SK-N-SH (cell line): ENCODE measurements around the gene SUSD3. TPM values are rescaled to one million over a fixed set of nuclear protein-coding genes. Genes with fewer than 3 reads are reported as not detected.

Experiments used
- CTCF ChIA-PET: fragments of 300-600, 350-600 bp; formaldehyde crosslinking; extraction: SDS; loops from one replicate; lab custom pipeline; 2021; lab: Yijun Ruan, JAX
- POLR2A ChIA-PET: fragments of 350-600 bp; sonication (Branson Sonifier 250); formaldehyde crosslinking; extraction: SDS; loops from one replicate; lab custom pipeline; 2020; ENCODE audit warnings: antibody characterized with exemption, inconsistent platforms; lab: Yijun Ruan, JAX
- DNase-seq: peaks from one replicate; pipeline ENCODE4 v3.0.0; 2012
- H2AFZ ChIP-seq: fragments of 200-600 bp; sonication (generic); 2 replicates; pipeline ENCODE4 v1.8.1; 2016; ENCODE audit warnings: antibody characterized with exemption, mild to moderate bottlenecking, low read depth
- H3F3A ChIP-seq: fragments of 200-600 bp; sonication (generic); replicated peaks from 2 replicates; pipeline ENCODE3; 2016; ENCODE audit warnings: antibody characterized with exemption, mild to moderate bottlenecking; ENCODE audit not compliant: insufficient read depth
- H3K27ac ChIP-seq, 2 experiments: fragments of 200-500 bp in 1 of 2; fragments of 200-600 bp in 1 of 2; sonication (Bioruptor generic) in 1 of 2; sonication (generic), shearing (Covaris generic) in 1 of 2; 2 replicates each; pipeline versions ENCODE4 v1.5.1 to v1.6.1; 2014 to 2016; ENCODE audit warnings: low read depth in 2 of 2, inconsistent platforms in 1 of 2, low read length in 1 of 2, mild to moderate bottlenecking in 1 of 2, mixed read lengths in 1 of 2
- H3K27me3 ChIP-seq: fragments of 200-600 bp; sonication (generic), shearing (Covaris generic); 2 replicates; pipeline ENCODE4 v1.6.1; 2016; ENCODE audit warnings: mixed run types; ENCODE audit not compliant: insufficient read depth
- H3K36me3 ChIP-seq, 2 experiments: fragments of 200-500 bp in 1 of 2; fragments of 200-600 bp in 1 of 2; sonication (Bioruptor generic) in 1 of 2; sonication (generic) in 1 of 2; replicated peaks in 1 of 2; 2 replicates each; pipeline versions ENCODE3 to v1.5.1; 2014 to 2016; ENCODE audit warnings: low read length in 1 of 2, mild to moderate bottlenecking in 1 of 2; ENCODE audit not compliant: insufficient read depth in 2 of 2, control insufficient read depth in 1 of 2
- H3K4me1 ChIP-seq, 2 experiments: fragments of 200-500 bp in 1 of 2; fragments of 200-600 bp in 1 of 2; sonication (Bioruptor generic) in 1 of 2; sonication (generic), shearing (Covaris generic) in 1 of 2; 2 replicates each; pipeline versions ENCODE4 v1.5.1 to v1.6.1; 2014 to 2016; ENCODE audit warnings: low read depth in 1 of 2, low read length in 1 of 2, mixed run types in 1 of 2; ENCODE audit not compliant: insufficient read depth in 2 of 2, control insufficient read depth in 1 of 2
- H3K4me2 ChIP-seq: fragments of 200-600 bp; sonication (generic), shearing (Covaris generic); 2 replicates; pipeline ENCODE4 v1.6.1; 2017; ENCODE audit warnings: mixed run types
- H3K4me3 ChIP-seq, 2 experiments: fragments of 200-500 bp in 1 of 2; fragments of 200-600 bp in 1 of 2; sonication (Bioruptor generic) in 1 of 2; sonication (generic), shearing (Covaris generic) in 1 of 2; 2 replicates each; pipeline versions ENCODE4 v1.5.1 to v1.8.1; 2014 to 2016; ENCODE audit warnings: low read depth in 2 of 2, inconsistent platforms in 1 of 2, low read length in 1 of 2, mild to moderate bottlenecking in 1 of 2, mixed read lengths in 1 of 2, moderate library complexity in 1 of 2
- H3K79me2 ChIP-seq: fragments of 200-600 bp; sonication (generic); 2 replicates; pipeline ENCODE4 v1.8.1; 2017; ENCODE audit warnings: mild to moderate bottlenecking; ENCODE audit not compliant: insufficient read depth
- H3K9ac ChIP-seq: fragments of 200-600 bp; sonication (generic); 2 replicates; pipeline ENCODE4 v1.6.1; 2017; ENCODE audit warnings: mixed run types
- H3K9me2 ChIP-seq: fragments of 200-600 bp; sonication (generic); 2 replicates; pipeline ENCODE4 v1.6.1; 2017; ENCODE audit warnings: mixed run types
- H3K9me3 ChIP-seq: fragments of 200-600 bp; sonication (generic); 2 replicates; pipeline ENCODE4 v1.6.1; 2017; ENCODE audit warnings: mixed run types, mild to moderate bottlenecking, moderate library complexity
- H4K20me1 ChIP-seq: fragments of 200-600 bp; sonication (generic); 2 replicates; pipeline ENCODE4 v1.6.1; 2017; ENCODE audit warnings: mild to moderate bottlenecking, mixed run types; ENCODE audit not compliant: insufficient read depth
- FOSL2 ChIP-seq: IDR thresholded peaks from 2 replicates; pipeline ENCODE4 v1.4.0; 2012; ENCODE audit warnings: low read depth, mild to moderate bottlenecking, moderate library complexity, borderline replicate concordance
- FOXJ3 ChIP-seq: sonication (generic); formaldehyde crosslinking; IDR thresholded peaks from 2 replicates; pipeline ENCODE4 v1.5.1; 2020; ENCODE audit warnings: mild to moderate bottlenecking, missing genetic modification reagents
- FOXM1 ChIP-seq: IDR thresholded peaks from 2 replicates; pipeline ENCODE4 v1.4.0; 2012; ENCODE audit warnings: low read depth, mild to moderate bottlenecking
- GABPA ChIP-seq: IDR thresholded peaks from 2 replicates; pipeline ENCODE4 v1.4.0; 2012; ENCODE audit warnings: low read depth, mild to moderate bottlenecking
- GATA2 ChIP-seq: sonication (generic); formaldehyde crosslinking; IDR thresholded peaks from 2 replicates; pipeline ENCODE4 v1.5.0; 2020; ENCODE audit warnings: mild to moderate bottlenecking, missing genetic modification reagents
- JUND ChIP-seq: IDR thresholded peaks from 2 replicates; pipeline ENCODE4 v1.4.0; 2012
- MXI1 ChIP-seq: IDR thresholded peaks from 2 replicates; pipeline ENCODE4 v1.6.1; 2012; ENCODE audit warnings: mild to moderate bottlenecking, low read depth, low read length, improper control_type of control experiment
- POLR2AphosphoS5 ChIP-seq: IDR thresholded peaks from 2 replicates; pipeline ENCODE4 v1.6.1; 2012; ENCODE audit warnings: low read depth, low read length
- RCOR1 ChIP-seq: fragments of 150-350 bp; IDR thresholded peaks from 2 replicates; pipeline ENCODE4 v1.6.1; 2017; ENCODE audit warnings: antibody characterized with exemption, low read length
- SIN3A ChIP-seq: IDR thresholded peaks from 2 replicates; pipeline ENCODE4 v1.6.1; 2012; ENCODE audit warnings: low read depth, mild to moderate bottlenecking, low read length, moderate library complexity, borderline replicate concordance
- TAF1 ChIP-seq: IDR thresholded peaks from 2 replicates; pipeline ENCODE4 v1.6.1; 2012; ENCODE audit warnings: low read depth, mild to moderate bottlenecking, low read length, moderate library complexity, borderline replicate concordance
- USF2 ChIP-seq: fragments of 150-350 bp; IDR thresholded peaks from 2 replicates; pipeline ENCODE4 v1.6.1; 2017; ENCODE audit warnings: antibody characterized with exemption, low read length, low read depth, borderline replicate concordance
- WGBS: methylation state at CpG from one replicate; pipeline ENCODE4 v1.1.6; 2017; ENCODE audit warnings: low lambda C conversion rate; 5-methylcytosine and 5-hydroxymethylcytosine counted together
- polyA plus RNA-seq, 3 experiments: library from polyadenylated mRNA; depleted of rRNA; stranded (reverse); fragments of >200 nt; gene quantifications; 2 replicates each; pipeline ENCODE4 v1.2.3, GENCODE V29; 2012

SUSD3 gene
- polyA plus RNA-seq, 1 of the 3 experiments (the other 2 are of a cell fraction) = 0.49 TPM

- CTCF ChIA-PET = interaction anchor here (0.6 to 5.6 kb wide), 48 partner anchors 10 to 851 kb away, joined by 3 to 53 read pairs (median 4); partner anchors contain the start of genes CARD19 and NINJ1
- 79% methylated on average over 6 of the region's 15 CpGs for WGBS
- Histone ChIP-seq H3K4me2 (no peak overlapping the region), H3K9me3 (no peaks in the 10 kb centered on the region), H3K36me3 (peaks cover 3 to 33% of the 10 kb centered on the region in 2 experiments), H4K20me1 (peaks cover 22% of the 10 kb centered on the region)
- no peak for DNase-seq
- TF ChIP-seq FOXJ3 = no peak
- no peak for TF ChIP-seq RCOR1
- no peak for TF ChIP-seq FOXM1
- no peak for TF ChIP-seq MXI1
- no peak for TF ChIP-seq GATA2 (CRISPR knock-in tag)
- no peak for TF ChIP-seq JUND
- TF ChIP-seq, all 33 proteins: peak for 0
- H3F3A ChIP-seq = no peaks in the 10 kb centered on the region
- H3K9me2 ChIP-seq = no peaks in the 10 kb centered on the region
- H3K9ac ChIP-seq = no peak overlapping the region
- POLR2A ChIA-PET = no interaction called here
- no peak overlapping the region for H3K4me3 ChIP-seq
- peaks cover 51% of the 10 kb centered on the region for H3K79me2 ChIP-seq
- H3K27ac ChIP-seq = no peak overlapping the region; a peak in 1 of 4 replicates
- H3K4me1 ChIP-seq = peaks cover 0 to 9% of the 10 kb centered on the region in 2 experiments; a peak in 1 of 4 replicates
- no peak overlapping the region for H2AFZ ChIP-seq
- H3K27me3 ChIP-seq = no peaks in the 10 kb centered on the region
Measured at GRCh38 chr9:93108291-93109041, 50.0 kb downstream of the SUSD3 start.

- Histone ChIP-seq H3F3A (no peaks in the 10 kb centered on the region), H2AFZ (no peak overlapping the region), H3K9ac (no peak overlapping the region), H3K9me3 (no peaks in the 10 kb centered on the region), H3K27ac (no peak overlapping the region), H3K9me2 (no peaks in the 10 kb centered on the region), H3K4me2 (no peak overlapping the region), H3K4me3 (no peak overlapping the region), H3K4me1 (peaks cover 0 to 9% of the 10 kb centered on the region in 2 experiments; a peak in 1 of 4 replicates), H3K27me3 (no peaks in the 10 kb centered on the region), H3K36me3 (peaks cover 0 to 40% of the 10 kb centered on the region in 2 experiments), H4K20me1 (peaks cover 22% of the 10 kb centered on the region), H3K79me2 (peaks cover 32% of the 10 kb centered on the region)
- 100% methylated on average over 4 of the region's 14 CpGs for WGBS
- ChIA-PET CTCF (interaction anchor here (0.6 to 5.6 kb wide), 6 partner anchors 9 to 450 kb away, joined by 3 to 53 read pairs (median 30); partner anchors contain the start of gene CARD19), POLR2A (no interaction called here)
- TF ChIP-seq GATA2 (CRISPR knock-in tag) (no peak), POLR2AphosphoS5 (no peak), FOXJ3 (no peak), USF2 (no peak), TAF1 (no peak), SIN3A (no peak), GABPA (no peak), FOSL2 (no peak)
- no peak for DNase-seq
Measured at GRCh38 chr9:93110311-93110855, 51.9 kb downstream of the SUSD3 start.
